Stimulated activated CD8-positive, alpha-beta memory T cell treated with anti-CD3 and anti-CD28 coated beads, Interleukin-4, amount 100 ng/mL, for 24 hours (primary cell): ENCODE results near the gene SLC27A1.
A peak's percentile ranks its signal among the peaks of the same experiment; 100 is the strongest.
"Not testable (repeated sequence)": the region's sequence is repeated elsewhere in the genome, so short reads cannot be mapped to it uniquely, and the experiment has no call there.

ENCODE experiments used
- DNase-seq: peaks from one replicate; pipeline ENCODE4 v3.0.0-alpha.2; 2020; ENCODE audit warnings: low read depth

Gene SLC27A1

GRCh38 chr19:17539238-17540117 lies 69.2 kb downstream of the SLC27A1 start:
- peak; percentile 96 for DNase-seq

GRCh38 chr19:17540174-17540573 lies 69.8 kb downstream of the SLC27A1 start:
- no peak for DNase-seq

GRCh38 chr19:17541184-17541759 lies 70.9 kb downstream of the SLC27A1 start:
- no peak for DNase-seq

- DNase-seq = no peak
These were observed 71.7 kb downstream of the SLC27A1 start for GRCh38 chr19:17542042-17542441.

- no peak for DNase-seq
These were observed 72.7 kb downstream of the SLC27A1 start for GRCh38 chr19:17542793-17543582.

- DNase-seq = no peak
These were observed 73.7 kb downstream of the SLC27A1 start for GRCh38 chr19:17543986-17544385.

- DNase-seq = no peak
These were observed 74.1 kb downstream of the SLC27A1 start for GRCh38 chr19:17544418-17544817.

- DNase-seq = no peak
These were observed 77.8 kb downstream of the SLC27A1 start for GRCh38 chr19:17548145-17548544.

DNA sequence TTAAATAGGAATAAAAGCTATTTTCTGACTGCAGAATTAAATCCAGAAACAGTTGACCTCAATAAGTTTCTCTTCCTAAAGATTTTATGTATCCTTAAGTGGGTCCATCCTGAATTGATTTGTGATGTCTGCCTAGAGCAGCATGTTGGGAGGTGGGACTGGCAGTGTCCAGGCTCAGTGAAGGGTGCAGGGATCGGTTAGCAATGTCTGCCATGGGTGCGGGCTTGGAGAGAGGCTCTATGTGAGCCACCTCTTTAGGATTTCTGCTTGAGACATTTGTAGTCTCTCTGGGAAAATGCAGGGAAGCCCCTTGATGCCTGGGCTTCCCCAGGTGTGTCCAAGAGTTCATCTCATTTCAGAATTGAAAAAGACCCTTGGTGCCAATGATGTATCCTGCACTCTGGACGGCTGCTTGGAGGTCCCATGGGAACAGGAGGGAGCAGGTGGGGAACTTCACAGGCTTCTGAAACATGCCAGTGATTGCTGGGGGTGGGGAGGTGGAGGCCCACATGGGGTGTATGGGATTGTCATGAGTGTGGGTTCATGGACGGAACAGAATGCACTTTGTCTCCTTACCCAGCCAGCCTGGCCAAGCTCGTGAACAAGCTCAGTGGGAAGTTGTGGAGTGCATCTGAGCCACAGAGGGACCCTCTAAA lies 78.9 kb downstream of the SLC27A1 start:
- no peak for DNase-seq

GRCh38 chr19:17550076-17550667 lies 79.8 kb downstream of the SLC27A1 start:
- no peak for DNase-seq

GRCh38 chr19:17552735-17553134 lies 82.4 kb downstream of the SLC27A1 start:
- DNase-seq = not testable (repeated sequence)

- no peak for DNase-seq
These were observed 82.9 kb downstream of the SLC27A1 start for GRCh38 chr19:17553256-17553655.

DNA sequence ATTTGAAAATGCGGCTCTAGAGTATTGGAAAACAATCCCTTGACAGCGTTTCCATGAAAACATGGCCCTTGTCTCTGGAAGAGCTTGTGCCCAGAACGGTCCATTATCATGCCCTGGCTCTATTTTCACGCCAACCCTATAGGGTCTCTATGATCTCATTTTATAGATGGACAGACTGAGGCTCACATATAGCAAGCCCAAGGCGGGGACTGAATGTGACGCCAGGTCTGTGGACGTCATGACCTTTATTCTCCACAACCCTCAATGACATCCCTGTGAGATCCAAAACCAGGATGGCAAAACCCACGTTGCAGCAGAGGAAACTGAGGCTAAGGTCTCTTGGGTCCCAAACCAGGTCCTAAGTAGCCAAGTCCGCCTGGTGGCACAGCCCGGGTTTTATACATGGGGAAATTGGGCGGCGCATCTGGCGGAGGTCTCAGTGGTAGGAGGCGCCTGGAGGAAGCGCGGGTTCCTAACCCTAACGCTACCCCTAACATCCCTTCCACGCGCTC lies 84.7 kb downstream of the SLC27A1 start:
- DNase-seq = no peak

GRCh38 chr19:17555480-17555928 lies 85.2 kb downstream of the SLC27A1 start, which contains the start of gene COLGALT1:
Gene COLGALT1 (plus strand): TSS chr19:17555649. CDS start chr19:17555714, 65 bp downstream.
- DNase-seq = peak; percentile 97
